ENCODE data around the gene EP400. TPM values are rescaled to one million over a fixed set of nuclear protein-coding genes. Genes with fewer than 3 reads are reported as not detected.

Gene EP400
- total RNA-seq, 1 donor from 2014 or later: 35.9 TPM

DNA sequence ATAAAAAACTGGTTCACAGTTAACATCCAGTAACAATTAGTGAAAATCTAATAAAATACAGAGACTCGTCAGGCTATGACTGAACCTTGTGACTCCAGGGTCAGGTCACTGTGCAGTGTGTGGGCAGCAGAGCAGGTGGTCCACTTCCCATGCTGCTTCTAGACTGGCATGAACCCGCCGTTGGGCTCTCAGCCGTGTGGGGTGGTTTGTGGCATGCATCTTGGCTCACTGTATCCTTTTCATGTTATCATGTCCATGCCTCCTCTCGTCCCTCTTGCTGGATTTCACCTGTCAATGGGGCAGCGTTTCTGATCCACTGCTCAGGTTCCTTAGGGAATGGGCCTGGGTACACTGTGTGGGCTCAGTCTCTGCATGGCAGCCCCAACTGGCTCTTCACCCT, 57.3 kb downstream of the EP400 start:
- TF ChIP-seq, protein P1, sequence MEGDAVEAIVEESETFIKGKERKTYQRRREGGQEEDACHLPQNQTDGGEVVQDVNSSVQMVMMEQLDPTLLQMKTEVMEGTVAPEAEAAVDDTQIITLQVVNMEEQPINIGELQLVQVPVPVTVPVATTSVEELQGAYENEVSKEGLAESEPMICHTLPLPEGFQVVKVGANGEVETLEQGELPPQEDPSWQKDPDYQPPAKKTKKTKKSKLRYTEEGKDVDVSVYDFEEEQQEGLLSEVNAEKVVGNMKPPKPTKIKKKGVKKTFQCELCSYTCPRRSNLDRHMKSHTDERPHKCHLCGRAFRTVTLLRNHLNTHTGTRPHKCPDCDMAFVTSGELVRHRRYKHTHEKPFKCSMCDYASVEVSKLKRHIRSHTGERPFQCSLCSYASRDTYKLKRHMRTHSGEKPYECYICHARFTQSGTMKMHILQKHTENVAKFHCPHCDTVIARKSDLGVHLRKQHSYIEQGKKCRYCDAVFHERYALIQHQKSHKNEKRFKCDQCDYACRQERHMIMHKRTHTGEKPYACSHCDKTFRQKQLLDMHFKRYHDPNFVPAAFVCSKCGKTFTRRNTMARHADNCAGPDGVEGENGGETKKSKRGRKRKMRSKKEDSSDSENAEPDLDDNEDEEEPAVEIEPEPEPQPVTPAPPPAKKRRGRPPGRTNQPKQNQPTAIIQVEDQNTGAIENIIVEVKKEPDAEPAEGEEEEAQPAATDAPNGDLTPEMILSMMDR (IDR thresholded peaks at IDR 0.05): no peak
- H3K4me3 Mint-ChIP-seq (ENCODE audit: unreplicated experiment): no peak overlapping the region
- no peak overlapping the region for H3K27ac Mint-ChIP-seq (ENCODE audit: unreplicated experiment)
- no peaks in the 10 kb centered on the region for H3K9me3 Mint-ChIP-seq (ENCODE audit: low read depth)
- peaks cover 9% of the 10 kb centered on the region for H3K4me1 Mint-ChIP-seq (ENCODE audit: low read depth)
- peaks cover 19% of the 10 kb centered on the region for H3K36me3 Mint-ChIP-seq (ENCODE audit: low read depth)
- H3K27me3 Mint-ChIP-seq (ENCODE audit: low read depth): no peaks in the 10 kb centered on the region
- DNase-seq (ENCODE audit: low spot score): no peak

DNA sequence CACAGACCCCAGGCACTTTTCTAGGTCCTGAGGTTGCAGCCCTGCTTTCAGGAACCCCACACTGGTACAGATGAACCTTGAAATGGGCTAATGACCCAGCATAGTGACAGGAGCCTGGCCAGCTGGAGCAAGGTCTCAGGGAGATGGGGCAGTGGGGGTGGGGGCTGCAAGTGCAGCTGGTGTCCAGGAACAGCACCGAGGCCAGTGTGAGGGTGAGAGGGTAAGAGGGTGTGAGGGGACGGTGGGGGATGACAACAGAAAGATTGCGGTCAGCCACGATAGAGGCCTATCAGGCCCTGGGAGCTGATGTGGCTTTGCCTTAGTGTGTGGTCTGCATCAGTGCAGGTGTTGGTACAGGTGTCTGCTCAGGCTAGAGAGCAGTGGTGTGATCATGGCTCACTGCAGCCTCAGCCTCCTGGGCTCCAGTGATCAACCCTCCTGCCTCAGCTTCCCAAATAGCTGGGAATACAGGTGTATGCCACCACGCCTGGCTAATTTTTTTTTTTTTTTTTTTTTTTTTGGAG, 59.7 kb downstream of the EP400 start:
- no peaks in the 10 kb centered on the region for H3K27me3 Mint-ChIP-seq (ENCODE audit: low read depth)
- TF ChIP-seq, protein P1 (IDR thresholded peaks at IDR 0.05): no peak
- no peak overlapping the region for H3K27ac Mint-ChIP-seq (ENCODE audit: unreplicated experiment)
- H3K36me3 Mint-ChIP-seq (ENCODE audit: low read depth): peaks cover 30% of the 10 kb centered on the region
- H3K4me3 Mint-ChIP-seq (ENCODE audit: unreplicated experiment): no peak overlapping the region
- H3K9me3 Mint-ChIP-seq (ENCODE audit: low read depth): no peaks in the 10 kb centered on the region
- no peak for DNase-seq (ENCODE audit: low spot score)
- H3K4me1 Mint-ChIP-seq (ENCODE audit: low read depth): no peaks in the 10 kb centered on the region

DNA sequence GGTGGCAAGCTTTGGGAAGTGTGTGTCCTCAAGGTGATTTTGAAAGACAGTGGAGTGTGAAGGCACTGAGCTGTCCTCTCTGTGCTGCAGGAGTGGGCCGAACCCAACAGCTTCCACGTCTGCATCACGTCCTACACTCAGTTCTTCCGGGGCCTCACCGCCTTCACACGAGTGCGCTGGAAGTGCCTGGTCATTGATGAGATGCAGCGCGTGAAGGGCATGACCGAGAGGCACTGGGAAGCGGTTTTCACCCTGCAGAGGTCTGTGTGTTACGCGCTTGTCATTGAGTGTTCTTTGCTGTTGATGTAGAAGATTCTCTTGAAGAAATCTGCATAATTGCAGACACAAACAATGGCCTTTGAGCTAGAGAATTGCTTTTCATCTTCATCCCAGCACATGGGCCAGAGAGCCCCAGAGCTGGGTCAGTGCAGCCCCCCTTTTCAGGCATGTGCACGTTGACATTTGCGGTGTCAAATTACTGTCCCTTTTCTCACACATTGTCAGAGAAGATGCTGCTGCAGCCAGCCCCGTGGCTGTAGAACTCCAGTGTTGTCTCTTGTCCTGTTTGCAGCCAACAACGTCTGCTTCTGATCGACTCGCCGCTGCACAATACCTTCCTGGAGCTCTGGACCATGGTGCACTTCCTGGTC, 63.3 kb downstream of the EP400 start:
- no peaks in the 10 kb centered on the region for H3K9me3 Mint-ChIP-seq (ENCODE audit: low read depth)
- peaks cover 42% of the 10 kb centered on the region for H3K36me3 Mint-ChIP-seq (ENCODE audit: low read depth)
- DNase-seq (ENCODE audit: low spot score): no peak
- H3K27me3 Mint-ChIP-seq (ENCODE audit: low read depth): no peaks in the 10 kb centered on the region
- no peaks in the 10 kb centered on the region for H3K4me1 Mint-ChIP-seq (ENCODE audit: low read depth)
- no peak overlapping the region for H3K27ac Mint-ChIP-seq (ENCODE audit: unreplicated experiment)
- H3K4me3 Mint-ChIP-seq (ENCODE audit: unreplicated experiment): no peak overlapping the region
- TF ChIP-seq, protein P1 (IDR thresholded peaks at IDR 0.05): no peak

DNA sequence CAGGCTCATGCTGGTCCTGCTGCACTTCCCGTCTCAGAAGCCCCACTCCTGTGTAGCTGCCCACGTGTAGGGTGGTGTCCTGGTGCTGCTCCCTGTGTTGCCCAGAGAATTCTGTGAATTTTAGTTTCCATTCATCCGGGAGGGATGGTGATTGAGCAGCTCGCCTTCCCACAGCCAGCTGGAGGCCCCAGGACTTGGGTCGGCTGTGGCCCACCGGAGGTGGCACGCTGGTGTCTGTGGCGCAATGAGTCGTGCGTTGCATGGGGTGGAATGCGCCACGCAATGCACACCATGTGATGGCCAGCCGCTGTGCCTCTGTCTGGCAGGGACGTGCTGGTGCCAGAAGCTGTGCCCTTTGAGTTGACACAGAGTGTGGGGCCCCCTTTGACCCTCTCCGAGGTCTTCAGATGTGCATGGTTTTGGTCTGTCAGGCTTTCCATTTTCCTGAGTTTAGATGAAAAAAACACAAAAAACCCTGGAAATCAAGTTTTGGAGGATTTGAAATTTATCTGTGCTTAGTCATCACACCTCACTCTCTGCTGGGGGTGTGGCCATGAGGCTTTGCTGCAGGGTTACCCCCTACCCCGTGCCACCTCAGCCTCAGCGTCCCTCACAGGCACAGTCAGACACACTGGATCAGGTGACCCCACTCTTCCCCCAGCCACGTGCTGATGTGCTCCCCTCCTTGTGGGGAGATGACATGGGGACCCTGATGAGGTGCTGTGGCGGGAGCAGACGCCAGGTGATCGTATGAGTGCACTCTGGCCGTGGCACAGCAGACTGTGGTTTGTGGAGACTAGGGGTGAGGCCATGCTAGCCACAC, 64.6 kb downstream of the EP400 start:
- no peak for DNase-seq (ENCODE audit: low spot score)
- Mint-ChIP-seq H3K9me3 (ENCODE audit: low read depth) (no peaks in the 10 kb centered on the region), H3K4me3 (ENCODE audit: unreplicated experiment) (no peak overlapping the region), H3K27ac (ENCODE audit: unreplicated experiment) (no peak overlapping the region), H3K36me3 (ENCODE audit: low read depth) (peaks cover 44% of the 10 kb centered on the region), H3K4me1 (ENCODE audit: low read depth) (no peaks in the 10 kb centered on the region), H3K27me3 (ENCODE audit: low read depth) (no peaks in the 10 kb centered on the region)
- TF ChIP-seq, protein P1 (IDR thresholded peaks at IDR 0.05): no peak

DNA sequence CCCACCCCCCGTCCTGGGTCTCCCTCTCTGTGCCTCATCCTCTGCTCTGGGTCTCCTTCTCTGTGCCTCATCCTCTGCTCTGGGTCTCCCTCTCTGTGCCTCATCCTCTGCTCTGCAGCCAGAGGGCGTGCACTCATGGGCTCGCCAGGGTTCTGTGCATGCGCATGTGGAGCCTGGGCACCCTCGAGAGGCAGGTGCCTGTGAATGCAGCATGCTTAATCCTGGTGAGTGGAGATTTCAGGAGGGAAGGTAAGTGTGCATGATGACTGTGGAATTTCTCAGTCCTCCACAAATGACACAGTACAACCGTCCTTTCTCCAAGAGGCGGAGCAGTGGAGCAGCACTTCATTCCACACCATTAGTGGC, 65.2 kb downstream of the EP400 start:
- Mint-ChIP-seq H3K9me3 (ENCODE audit: low read depth) (no peaks in the 10 kb centered on the region), H3K4me3 (ENCODE audit: unreplicated experiment) (no peak overlapping the region), H3K36me3 (ENCODE audit: low read depth) (peaks cover 45% of the 10 kb centered on the region), H3K27me3 (ENCODE audit: low read depth) (no peaks in the 10 kb centered on the region), H3K27ac (ENCODE audit: unreplicated experiment) (no peak overlapping the region), H3K4me1 (ENCODE audit: low read depth) (no peaks in the 10 kb centered on the region)
- DNase-seq (ENCODE audit: low spot score): no peak
- TF ChIP-seq, protein P1 (IDR thresholded peaks at IDR 0.05): no peak

All from chondrocyte (in vitro differentiated cells).